ENCODE data around the gene UQCC2.

The UQCC2 gene

DNA sequence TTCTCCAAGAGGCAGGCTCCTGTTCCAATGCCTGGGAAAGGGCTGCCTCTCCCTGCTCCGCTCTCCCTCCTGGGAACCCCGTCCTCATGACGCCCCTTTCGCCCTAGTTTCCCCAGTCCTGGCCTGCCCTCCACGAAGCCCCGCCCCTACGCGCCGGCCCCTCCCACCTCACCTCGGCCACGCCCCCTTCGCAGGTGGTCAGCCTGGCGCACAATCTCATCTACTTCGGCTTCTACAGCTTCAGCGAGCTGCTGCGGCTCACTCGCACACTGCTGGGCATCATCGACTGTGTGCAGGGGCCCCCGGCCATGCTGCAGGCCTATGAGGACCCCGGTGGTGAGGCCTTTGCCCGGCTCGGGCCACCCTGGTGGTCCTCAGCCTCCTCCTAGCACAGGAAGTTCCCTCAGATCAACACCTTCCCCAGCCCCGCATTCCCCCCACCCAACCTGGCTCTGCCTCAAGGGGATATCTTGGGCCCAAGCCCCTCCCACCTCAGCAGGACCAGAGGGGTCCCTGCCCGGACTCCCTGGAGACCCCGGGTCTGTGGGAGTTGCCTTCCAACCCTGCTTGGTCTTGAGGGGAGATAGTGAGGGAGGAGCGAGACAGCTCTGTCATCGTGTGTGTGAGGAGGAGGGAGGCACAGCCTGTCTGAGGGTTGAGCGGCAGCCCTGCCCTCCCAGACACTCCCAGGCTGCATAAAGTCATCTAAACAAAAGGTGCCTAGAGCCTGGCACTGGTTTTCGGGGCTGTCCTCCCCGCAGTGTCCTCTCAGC, 40.3 kb downstream of the UQCC2 start:
- DNase-seq, result no peak

DNA sequence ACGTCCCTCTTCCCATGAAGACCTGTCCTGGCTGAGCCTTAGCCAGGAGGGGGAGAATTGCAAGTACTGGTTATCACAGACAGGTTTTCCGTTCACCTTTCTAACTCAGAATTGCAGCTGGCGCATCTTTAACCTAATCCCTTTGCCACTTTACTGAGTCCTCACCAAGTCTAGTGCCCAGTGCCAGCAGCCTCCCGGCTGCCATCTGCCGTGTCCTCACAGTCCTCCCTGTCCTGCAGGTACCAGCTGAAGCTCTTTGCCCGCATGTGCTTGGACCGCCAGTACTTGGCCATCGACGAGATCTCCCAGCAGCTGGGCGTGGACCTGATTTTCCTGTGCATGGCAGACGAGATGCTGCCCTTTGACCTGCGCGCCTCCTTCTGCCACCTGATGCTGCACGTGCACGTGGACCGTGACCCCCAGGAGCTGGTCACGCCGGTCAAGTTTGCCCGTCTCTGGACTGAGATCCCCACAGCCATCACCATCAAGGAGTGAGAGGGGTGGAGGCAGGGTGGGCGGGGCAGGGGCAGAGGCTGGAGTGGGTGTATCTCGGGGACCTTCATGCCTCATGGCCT, 41.3 kb downstream of the UQCC2 start:
- no peak for DNase-seq

DNA sequence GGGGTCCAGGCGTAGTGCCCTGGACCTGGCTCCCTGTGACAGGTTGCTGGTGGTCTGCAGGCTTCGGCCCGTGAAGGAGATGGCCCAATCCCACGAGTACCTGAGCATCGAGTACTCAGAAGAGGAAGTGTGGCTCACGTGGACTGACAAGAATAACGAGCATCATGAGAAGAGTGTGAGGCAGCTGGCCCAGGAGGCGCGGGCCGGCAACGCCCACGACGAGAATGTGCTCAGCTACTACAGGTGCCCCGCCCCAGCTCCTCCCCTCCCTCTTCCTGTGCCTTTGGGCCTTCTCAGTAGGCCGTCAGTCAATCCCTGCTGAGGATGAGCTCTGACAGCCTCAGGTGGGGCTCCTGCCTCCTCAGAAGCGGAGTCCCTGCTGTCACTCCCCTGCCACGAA, 42.6 kb downstream of the UQCC2 start:
- DNase-seq, result no peak

DNA sequence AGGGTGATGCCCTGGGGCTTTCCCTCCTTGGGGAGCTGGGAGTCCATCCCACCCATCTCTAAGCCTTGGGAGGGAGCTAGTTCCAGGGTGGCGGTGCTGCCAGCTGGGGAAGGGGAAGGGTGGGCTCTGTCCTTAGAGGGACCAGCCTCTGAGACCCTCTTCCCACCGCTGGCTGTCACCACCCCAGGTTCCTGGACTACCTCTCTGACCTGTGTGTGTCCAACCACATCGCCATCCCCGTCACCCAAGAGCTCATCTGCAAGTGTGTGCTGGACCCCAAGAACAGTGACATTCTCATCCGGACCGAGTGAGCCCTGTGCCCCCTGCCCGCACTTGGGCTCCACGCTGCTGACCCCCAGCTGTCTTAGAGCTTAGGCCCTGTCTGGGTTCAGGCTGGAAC, 43.2 kb downstream of the UQCC2 start:
- no peak for DNase-seq

DNA sequence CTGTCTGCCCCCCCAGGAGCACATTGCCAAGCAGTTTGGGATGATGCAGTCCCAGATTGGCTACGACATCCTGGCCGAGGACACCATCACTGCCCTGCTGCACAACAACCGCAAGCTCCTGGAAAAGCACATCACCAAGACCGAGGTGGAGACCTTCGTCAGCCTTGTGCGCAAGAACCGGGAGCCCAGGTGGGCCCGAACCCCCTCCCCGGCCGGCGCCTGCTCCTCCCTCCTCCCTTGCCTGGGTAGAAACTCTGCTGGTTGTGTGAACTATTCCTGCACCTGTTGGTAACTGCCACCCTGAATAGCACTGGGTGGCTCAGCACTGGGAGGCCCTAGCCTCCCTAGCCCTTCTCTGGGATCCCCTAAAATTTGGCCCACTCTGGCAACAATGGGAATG, 43.7 kb downstream of the UQCC2 start:
- no peak for DNase-seq

DNA sequence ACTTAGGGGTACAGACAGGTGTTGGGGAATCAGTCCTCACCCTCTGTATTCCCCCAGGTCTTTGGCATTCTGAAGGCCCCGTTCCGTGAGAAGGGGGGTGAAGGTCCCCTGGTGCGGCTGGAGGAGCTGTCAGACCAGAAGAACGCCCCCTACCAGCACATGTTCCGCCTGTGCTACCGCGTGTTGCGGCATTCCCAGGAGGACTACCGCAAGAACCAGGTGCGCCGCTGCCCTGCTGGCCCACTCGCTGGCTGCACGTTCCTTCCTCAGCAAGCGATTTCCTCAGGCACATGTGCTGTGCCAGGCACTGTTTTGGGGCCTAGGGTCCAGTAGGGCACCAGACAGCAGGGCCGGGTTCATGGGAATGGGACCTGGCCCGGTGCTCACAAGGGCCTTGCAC, 44.4 kb downstream of the UQCC2 start:
- DNase-seq, result no peak

DNA sequence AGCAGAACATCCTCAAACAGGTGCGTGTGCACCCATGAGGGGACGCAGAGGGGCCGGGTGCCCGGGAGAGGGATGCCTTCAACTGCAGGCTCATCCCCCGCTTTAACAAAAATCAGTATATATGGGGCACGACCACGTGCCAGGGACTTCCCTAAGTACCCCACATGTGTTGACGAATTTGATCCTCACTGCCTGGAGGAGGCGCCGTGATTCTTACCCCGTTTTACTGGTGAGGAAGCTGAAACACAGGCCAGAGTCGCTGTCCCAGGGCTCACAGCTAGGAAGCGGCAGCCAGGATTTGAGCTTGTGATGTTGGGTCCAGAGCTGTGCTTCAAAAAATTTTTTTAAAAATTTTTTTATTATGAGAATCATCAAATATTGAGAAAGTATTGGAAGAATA, 45.5 kb downstream of the UQCC2 start:
- DNase-seq, result no peak

DNA sequence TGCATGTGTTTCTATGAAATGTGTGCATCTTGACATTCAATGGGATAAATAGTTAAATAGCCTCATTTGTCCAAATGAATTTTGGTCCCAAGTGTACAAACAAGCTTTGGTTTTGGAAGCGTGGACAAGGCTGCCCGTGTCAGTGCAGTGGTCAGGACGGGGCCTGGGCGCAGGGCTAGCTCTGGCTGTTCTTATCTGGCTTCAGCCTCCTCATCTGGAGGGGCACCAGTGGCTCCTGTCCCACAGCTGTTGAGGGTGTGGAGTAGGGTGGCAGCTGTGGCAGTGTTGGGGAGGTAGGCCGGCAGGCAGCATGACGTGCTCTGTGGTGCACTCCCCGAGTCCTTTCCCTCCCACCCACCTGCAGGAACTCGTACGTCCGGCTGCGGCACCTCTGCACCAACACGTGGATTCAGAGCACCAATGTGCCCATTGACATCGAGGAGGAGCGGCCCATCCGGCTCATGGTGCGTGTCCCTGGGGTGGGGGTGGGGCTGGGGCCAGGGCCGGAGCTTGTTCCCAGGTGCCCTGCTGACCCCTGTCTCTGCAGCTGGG, 46.9 kb downstream of the UQCC2 start:
- no peak for DNase-seq

DNA sequence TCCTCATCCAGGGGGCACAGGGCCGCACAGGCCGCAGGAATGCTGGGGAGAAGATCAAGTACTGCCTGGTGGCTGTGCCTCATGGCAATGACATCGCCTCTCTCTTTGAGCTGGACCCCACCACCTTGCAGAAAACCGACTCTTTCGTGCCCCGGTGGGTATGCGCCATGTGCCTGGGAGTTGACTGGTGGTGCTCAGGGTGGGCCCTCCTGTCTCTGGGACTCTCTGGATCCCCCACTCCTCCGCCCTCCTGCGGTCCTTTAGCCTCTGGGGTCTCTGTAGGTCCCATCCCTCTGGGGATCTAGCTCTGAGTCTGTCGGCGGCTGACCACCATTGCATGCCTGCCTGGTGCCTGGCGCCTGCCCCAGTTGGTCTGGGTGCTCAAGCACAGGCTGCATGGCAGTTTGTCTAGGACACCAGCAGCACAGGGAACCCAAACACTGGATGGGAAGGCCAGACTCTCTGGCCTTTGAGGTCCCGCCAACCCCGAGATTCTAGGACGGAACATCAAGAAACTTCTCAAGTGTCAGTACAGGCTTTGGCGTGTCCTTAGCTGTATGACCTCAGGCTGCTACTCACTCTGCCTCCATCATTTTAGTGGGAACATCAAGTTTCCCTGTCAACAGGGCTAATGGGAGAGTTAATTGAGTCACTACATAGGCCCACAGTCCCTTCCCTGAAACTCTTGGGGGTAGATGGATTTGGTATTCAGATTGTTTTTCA, 47.6 kb downstream of the UQCC2 start:
- DNase-seq, result no peak

DNA sequence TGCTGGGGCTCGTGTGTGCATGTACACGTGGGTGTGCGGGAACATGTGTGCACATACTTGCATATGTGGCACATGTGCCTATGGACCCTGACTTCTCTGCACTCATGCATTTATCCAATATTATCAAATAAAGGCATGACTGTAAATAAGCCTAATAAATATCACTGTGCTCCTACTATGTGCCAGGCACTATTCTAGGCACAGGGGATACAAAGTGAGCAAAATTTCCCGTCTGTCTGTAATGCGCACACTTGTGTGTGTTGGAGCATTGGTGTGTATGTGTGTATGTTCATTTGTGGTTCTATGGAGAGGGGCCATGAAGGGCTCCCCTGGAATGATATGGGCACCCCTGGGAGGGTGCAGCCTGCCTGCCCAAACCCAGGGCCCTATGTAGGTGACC, 48.5 kb downstream of the UQCC2 start:
- no peak for DNase-seq

DNA sequence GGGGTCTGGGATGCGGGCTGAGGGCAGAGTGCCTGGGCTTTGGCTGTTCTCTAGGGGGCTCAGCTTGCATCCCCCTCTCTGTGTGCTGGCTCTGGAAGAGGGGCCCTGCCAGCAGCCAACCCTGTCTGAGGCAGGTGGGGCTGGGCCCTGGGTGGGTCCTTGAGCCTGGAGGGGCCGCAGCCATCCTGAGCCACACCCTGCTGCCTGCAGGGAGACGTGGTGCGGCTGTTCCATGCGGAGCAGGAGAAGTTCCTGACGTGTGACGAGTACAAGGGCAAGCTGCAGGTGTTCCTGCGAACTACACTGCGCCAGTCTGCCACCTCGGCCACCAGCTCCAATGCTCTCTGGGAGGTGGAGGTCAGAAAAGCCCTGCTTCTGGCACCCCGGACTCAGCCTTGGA, 49.2 kb downstream of the UQCC2 start:
- no peak for DNase-seq

DNA sequence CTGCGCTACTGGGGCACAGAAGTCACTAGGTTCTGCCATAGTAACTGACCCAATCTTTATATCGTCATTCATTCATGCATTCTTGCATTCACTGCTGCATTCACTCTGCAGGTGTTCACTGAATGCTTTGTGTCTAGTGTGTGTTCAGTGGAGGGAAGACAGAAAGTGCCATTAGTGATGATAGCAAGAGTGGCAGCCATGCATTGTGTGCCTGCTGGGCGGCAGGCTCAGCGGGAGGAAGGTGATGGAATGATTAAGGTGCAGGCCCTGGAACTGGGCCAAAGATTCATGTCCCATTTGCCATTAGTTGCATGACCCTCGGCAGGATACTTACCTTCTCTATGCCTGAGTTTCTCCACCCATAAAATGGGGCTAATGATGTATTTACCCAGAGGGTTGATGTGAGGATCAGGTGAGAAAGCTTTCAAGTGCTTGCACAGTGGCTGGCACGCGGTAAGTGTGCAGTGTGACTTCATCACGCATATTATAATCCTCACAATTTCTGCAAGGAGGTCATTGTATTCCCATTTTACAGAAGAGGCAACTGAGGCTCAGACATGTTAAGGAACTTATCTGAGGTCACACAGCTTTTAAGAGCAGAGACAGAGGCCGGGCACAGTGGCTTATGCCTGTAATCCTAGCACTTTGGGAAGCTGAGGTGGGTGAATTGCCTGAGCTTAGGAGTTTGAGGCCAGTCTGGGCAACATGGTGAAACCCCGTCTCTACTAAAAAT, 50.2 kb downstream of the UQCC2 start:
- peak; percentile 7 for DNase-seq

DNA sequence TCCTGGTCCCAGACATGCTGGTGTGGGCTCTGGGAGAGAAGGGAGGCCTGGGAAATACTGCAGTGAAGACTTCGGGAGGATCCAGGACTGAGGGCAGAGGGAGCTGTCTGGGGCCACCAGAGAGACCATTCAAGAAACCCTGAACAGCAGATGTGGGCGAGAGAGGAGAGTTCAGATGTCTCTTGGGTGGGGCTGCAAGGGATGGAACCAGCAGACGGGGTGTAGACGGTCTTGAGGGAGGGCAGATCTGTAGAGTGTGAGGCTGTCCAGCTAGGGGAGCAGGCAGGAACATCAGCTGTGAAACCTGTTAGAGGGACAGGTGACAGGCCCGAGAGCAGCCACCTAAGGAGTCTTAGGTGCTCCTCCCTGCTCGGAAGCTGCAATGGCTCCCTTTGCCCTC, 51.5 kb downstream of the UQCC2 start:
- no peak for DNase-seq

DNA sequence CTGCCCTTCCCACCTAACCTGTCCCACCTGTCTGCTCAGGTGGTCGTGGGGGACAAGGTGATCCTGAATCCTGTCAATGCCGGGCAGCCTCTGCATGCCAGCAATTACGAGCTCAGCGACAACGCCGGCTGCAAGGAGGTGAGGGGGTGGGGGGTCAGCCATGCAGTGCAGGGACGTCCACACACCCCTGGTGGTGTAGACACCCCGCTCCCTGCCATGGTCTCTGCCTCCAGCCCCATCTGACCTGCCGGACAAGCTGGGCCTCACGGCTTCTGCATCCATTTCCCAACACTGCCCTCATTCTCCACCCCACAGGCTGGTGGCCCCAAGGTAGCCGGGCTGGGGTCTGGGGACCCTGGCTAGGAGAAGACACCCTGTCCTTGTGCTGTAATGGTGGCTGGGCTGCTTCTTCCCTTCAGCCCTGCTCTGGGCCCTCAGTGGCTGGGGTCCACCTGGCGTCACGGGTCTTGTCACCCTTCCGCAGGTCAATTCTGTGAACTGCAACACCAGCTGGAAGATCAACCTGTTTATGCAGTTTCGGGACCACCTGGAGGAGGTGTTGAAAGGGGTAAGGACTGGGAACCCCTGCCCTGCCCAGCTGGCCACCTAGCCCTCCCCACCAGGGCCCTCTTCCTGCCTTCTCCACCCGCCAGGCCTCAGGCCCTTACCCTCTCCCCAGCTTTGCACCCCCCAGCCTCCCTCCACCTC, 52.4 kb downstream of the UQCC2 start:
- no peak for DNase-seq

DNA sequence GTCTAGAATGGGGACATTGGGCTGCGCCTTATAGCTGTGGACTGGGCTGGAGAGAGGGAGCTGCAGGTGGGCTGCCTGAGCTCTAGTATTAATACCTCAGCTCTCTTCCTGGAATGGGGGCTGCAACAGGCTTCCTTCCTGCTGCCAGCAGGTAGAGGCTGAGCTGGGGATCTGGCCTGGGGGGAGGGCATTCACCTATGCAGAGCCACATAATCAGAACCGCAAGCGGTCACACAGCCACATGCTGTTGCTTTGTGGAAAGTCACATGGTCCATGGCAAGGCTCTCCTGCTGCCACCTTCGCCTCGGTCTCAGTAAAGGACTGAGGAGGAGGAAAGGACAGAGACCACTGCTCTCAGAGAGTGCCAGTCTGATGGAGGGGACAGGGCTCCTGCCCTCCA, 54.7 kb downstream of the UQCC2 start:
- no peak for DNase-seq

DNA sequence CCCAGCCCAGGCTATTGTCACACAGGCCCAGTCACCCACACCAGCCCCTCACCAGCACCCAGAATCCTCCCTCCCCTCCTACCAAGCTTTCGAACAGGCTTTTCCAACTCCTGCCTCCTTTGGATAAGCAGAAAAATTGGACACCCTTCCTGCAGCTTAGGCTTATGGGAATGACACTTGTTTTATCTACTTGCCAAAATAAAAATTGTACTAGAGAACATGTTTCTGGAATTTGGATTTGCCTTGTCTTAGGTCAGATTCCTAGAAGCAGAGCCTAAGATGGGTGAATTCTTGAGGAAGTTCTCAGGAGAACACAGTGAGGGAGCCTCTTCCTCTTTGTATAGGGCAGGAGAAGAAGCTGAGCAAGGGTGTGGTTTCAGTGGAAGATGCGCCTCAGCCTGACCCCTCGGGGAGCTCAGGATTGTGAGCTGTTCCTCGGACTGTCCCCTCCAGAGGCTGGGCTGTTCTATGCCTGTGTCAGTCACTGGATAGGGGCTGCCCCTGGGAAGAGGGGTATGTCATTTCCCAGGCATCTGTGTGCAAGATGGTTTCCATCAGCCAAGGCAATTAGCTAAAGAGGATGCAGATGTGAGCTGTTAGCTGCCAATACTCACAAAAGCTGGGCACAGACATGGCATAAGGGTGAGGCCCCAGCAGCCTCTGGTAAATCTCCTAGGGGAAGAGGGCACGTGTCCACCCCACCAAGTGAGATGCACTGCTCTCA, 56.5 kb downstream of the UQCC2 start:
- no peak for DNase-seq

DNA sequence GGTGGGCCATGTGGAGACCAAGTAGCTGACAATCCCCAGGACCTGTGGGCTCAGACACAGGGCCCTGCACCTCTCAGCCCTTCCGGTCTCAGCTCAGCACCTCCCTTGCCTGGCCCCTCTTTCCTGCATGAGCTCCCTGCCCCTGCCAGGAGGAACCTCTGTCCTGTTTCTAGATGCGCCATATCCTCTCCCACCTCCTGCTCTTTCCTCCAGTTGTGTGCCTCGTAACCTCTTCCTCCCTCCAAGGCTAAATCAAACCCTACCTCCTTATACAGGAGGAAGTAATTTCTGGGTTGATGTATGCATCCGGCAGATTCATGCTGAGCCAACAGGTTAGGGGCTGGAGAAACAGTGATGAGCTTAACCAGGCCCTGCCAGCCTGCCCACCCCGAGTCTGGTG, 59.5 kb downstream of the UQCC2 start:
- no peak for DNase-seq

DNA sequence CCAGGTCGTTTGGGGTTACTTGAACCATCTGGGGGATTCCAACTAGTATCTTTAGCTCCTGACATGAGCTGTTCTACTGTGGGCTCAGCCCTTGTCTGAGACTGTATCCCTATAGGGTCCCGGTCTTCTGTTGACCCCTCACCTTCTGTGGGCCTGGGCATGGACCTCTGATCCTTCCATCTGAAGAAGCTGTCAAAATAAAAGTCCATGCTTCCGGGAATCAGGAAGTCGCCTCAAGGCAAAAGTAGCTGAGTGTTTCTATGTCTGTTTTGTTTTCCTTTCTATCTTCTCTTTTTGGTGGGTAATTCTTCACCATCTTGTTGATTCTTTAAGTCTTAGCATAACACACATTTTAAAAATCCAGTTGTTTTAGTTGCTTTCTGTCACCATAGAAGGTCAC, 60.1 kb downstream of the UQCC2 start:
- no peak for DNase-seq
